DMS 273 treated with DMSO at 0.1 percent for 48 hours (cell line): ENCODE data around the gene TBC1D1.
"Not testable (repeated sequence)": the region's sequence is repeated elsewhere in the genome, so short reads cannot be mapped to it uniquely, and the experiment has no call there.

ENCODE experiments used
- DNase-seq: peaks from one replicate; lab custom pipeline; 2025; lab: John Stamatoyannopoulos, UW

Gene TBC1D1

DNA sequence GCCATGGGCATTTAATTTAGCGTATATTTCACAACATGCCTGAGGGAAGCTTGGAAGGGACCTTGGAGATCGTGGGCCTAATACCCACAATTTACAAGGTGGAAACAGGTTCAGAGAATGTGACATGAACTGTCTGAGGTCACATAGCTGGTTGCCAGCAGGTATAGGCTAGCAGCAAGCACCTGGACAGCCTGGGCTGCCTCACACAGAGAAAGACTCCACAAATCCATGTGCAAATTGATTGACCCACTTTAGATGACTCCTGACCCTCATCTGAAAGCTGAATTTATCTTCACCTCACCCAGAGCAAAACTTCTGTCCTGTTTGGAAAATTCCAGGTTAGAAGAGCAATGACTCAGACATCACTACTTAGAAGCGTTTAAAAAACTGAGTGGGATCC lies 75.2 kb downstream of the TBC1D1 start:
- no peak for DNase-seq

GRCh38 chr4:37967736-37968135 lies 76.9 kb downstream of the TBC1D1 start:
- DNase-seq, result no peak

GRCh38 chr4:37968747-37969146 lies 77.9 kb downstream of the TBC1D1 start:
- DNase-seq, result no peak

GRCh38 chr4:37970702-37971101 lies 79.8 kb downstream of the TBC1D1 start:
- DNase-seq, result no peak

- DNase-seq, result no peak
Observed at GRCh38 chr4:37971202-37971601, 80.3 kb downstream of the TBC1D1 start.

DNA sequence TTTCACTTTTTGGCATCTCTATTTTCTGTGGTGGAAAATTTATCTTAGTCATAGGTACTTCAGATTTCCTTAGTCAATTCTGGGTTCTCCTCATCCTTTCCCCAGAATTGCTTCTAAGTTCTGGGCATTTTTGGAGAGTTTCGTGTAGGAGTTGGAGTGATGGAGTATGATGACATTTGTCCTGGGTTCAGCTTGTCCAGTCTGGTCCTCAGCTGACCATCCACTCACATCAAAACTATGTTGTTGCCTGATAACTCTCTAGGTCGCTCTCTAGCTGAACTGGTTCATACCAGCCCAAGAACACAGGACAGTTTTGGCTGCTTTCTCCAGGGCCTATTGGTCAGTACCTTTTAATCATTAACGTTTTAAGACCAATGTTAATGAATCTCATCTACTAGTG lies 82.6 kb downstream of the TBC1D1 start:
- no peak for DNase-seq

DNA sequence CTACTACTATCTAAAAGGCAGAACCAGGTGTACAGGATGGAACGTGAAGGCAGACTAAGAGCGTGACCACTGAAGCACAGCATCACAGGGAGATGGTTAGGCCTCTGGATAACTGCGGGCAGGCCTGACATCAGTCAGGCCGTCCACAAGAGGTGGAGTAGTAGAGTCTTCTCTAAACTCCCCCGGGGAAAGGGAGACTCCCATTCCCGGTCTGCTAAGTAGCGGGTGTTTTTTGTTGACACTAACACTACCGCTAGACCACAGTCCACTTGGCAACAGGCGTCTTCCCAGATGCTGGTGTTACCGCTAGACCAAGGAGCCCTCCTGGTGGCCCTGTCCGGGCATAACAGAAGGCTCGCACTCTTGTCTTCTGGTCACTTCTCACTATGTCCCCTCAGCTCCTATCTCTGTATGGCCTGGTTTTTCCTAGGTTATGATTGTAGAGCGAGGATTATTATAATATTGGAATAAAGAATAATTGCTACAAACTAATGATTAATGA lies 84.5 kb downstream of the TBC1D1 start:
- not testable (repeated sequence) for DNase-seq

DNA sequence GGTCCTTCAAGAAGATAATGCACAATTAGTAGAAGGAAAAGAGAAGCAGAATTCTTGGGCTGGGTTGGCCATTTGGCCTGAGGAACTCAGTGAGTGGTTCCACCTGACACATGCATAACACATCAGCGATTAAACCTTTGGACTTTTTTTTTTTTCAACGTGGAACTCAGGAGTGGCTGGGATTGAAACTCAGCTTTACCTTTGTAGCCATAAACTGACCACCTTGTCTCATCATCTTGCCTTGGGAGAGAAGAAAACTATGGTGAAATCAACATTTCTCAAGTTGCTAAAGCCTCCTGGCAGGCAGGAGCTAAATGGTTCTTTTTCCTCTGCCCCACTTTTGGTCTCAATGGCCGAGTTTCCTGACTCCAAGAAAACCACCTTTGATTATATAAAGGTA lies 85.6 kb downstream of the TBC1D1 start:
- DNase-seq, result no peak

DNA sequence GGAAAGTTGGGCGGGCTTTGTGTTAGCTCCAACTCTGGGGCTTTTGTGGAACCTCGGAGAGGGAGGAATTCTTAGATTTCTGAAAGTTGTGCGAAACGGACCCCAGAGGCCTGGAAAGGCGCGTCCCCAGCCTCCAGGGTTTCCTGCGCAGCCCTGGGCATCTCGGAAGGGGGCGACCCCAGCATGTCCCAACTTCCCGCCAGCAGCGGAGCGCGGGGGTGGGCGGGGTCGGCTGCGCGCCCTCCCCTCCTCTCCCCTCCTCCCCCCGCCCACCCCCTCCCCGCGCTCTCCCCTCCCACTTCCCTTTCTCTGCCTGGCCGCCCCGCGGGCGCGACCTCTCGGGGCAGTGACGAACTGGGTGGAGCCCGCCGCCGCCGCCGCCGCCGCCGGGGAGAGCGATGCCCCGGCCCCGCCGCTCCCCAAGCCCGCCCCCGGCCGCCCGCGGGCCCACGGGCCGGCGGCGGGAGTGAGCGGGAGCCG lies 86.1 kb downstream of the TBC1D1 start:
- no peak for DNase-seq

- no peak for DNase-seq
Observed at GRCh38 chr4:37977471-37978247, 86.8 kb downstream of the TBC1D1 start.

DNA sequence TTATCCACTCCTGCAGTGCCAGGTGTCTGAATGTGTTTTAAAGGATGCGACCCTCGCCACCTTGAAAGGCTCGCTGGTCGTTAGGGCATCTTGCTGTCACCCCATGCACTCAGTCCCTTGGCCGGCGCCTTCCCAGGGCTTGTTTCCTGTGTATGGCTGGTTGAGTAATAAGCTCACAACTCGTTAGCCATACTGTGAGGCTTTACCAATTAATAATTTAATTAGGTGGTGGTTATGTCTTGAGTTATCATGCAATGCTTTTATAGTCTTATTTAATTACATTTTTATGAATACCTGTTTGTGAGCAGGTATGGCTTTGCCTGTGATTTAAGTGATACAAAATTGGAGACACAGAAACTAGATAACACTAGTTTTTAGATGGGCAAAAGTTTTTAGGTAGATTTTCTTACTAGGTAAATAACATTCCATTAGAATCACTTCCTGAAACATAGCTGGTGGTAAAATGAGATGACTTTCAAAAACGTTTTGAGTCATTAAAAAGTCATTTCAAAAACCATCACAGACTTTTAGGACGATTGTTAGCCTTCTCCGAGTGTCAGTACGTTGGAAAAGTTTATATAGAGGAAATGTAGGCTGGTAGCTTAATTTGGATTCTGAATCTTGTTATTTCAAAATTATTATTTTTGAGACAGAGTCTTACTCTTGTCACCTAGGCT lies 87.5 kb downstream of the TBC1D1 start:
- no peak for DNase-seq

GRCh38 chr4:37980246-37980645 lies 89.4 kb downstream of the TBC1D1 start:
- DNase-seq, result no peak

GRCh38 chr4:37981425-37981824 lies 90.5 kb downstream of the TBC1D1 start:
- DNase-seq, result no peak

GRCh38 chr4:37981844-37982720 lies 91.2 kb downstream of the TBC1D1 start:
- no peak for DNase-seq

GRCh38 chr4:37982736-37983135 lies 91.9 kb downstream of the TBC1D1 start:
- no peak for DNase-seq

GRCh38 chr4:37983951-37984350 lies 93.1 kb downstream of the TBC1D1 start:
- DNase-seq, result no peak

- no peak for DNase-seq
Observed at GRCh38 chr4:37985730-37986275, 94.9 kb downstream of the TBC1D1 start.

GRCh38 chr4:37988670-37989069 lies 97.8 kb downstream of the TBC1D1 start:
- no peak for DNase-seq

GRCh38 chr4:37989398-37990260 lies 98.7 kb downstream of the TBC1D1 start:
- no peak for DNase-seq

GRCh38 chr4:37990731-37991245 lies 99.9 kb downstream of the TBC1D1 start:
- DNase-seq, result no peak
